Heart right ventricle (tissue), 16 donors: ENCODE data around the gene DNMT3A. TPM values are rescaled to one million over a fixed set of nuclear protein-coding genes. Genes with fewer than 3 reads are reported as not detected.

Experiments
- ATAC-seq, 8 donors: fragments of 200-7000 bp; cut with Tn5 transposase; one replicate each; pipeline ENCODE4 v1.9.1; 2020; ENCODE audit warnings: mild to moderate bottlenecking in 8 of 8, moderate library complexity in 8 of 8, moderate number of reproducible peaks in 1 of 8
- DNase-seq, 2 donors: peaks; one replicate each; pipeline ENCODE4 v3.0.0-alpha.2; 2020
- H3K27ac ChIP-seq, 10 donors: fragments of 200-600 bp; sonication (generic) in 2 of 10; one replicate each; pipeline versions ENCODE4 v1.5.0 to v1.8.0; 2020 to 2022; ENCODE audit warnings: mild to moderate bottlenecking in 3 of 10
- H3K27me3 ChIP-seq, 7 donors: fragments of 200-600 bp; one replicate each; pipeline ENCODE4 v1.8.0; 2021 to 2022; ENCODE audit warnings: mild to moderate bottlenecking in 2 of 7
- H3K36me3 ChIP-seq, 9 donors: fragments of 200-600 bp; sonication (generic) in 1 of 9; one replicate each; pipeline versions ENCODE4 v1.5.0 to v1.8.0; 2020 to 2022; ENCODE audit warnings: mild to moderate bottlenecking in 2 of 9
- H3K4me1 ChIP-seq, 9 donors: fragments of 200-600 bp; sonication (generic) in 1 of 9; one replicate each; pipeline versions ENCODE4 v1.5.0 to v1.8.0; 2020 to 2022; ENCODE audit warnings: mild to moderate bottlenecking in 4 of 9
- H3K4me3 ChIP-seq, 10 donors: fragments of 200-600 bp; sonication (generic) in 2 of 10; one replicate each; pipeline versions ENCODE4 v1.5.0 to v1.8.0; 2020 to 2022; ENCODE audit warnings: mild to moderate bottlenecking in 7 of 10, moderate library complexity in 2 of 10
- H3K9me3 ChIP-seq, 11 donors: fragments of 200-600 bp in 10 of 11; sonication (generic) in 2 of 11; one replicate each; pipeline versions ENCODE4 v1.5.0 to v1.8.0; 2013 to 2022; ENCODE audit warnings: mild to moderate bottlenecking in 2 of 11, control low read depth in 1 of 11, moderate library complexity in 1 of 11
- CTCF ChIP-seq, 9 donors: fragments of 200-600 bp; sonication (generic) in 2 of 9; IDR thresholded peaks; one replicate each; pipeline versions ENCODE4 v1.5.0 to v1.8.0; 2021 to 2022; ENCODE audit warnings: antibody characterized with exemption in 9 of 9, mild to moderate bottlenecking in 5 of 9, moderate library complexity in 1 of 9
- WGBS, 2 donors: extraction: QIAGEN DNeasy Blood & Tissue Kit; methylation state at CpG; one replicate each; pipeline ENCODE4 v1.1.7; 2013; ENCODE audit warnings: inconsistent platforms in 1 of 2; 5-methylcytosine and 5-hydroxymethylcytosine counted together
- intact Hi-C, 10 donors: fragments of 100-400 bp; cut with DNase I; formaldehyde crosslinking; loops; one replicate each; pipeline versions ENCODE4 v1.11.1 to v1.14.2; 2022
- polyA plus RNA-seq, 2 donors: library from polyadenylated mRNA; stranded (reverse); fragments of 200-250 nt; gene quantifications; one replicate each; pipeline ENCODE4 v1.2.3, GENCODE V29; 2013
- total RNA-seq, 10 donors: library from RNA; stranded (reverse); fragmentation: NEBNext Ultra II Directional in 3 of 10; extraction: Animal tissue kit (Norgen Biotek cat#: 25700) in 3 of 10; gene quantifications; one replicate each; pipeline versions ENCODE4 v1.2.1 to v1.2.4, GENCODE V29; 2021 to 2023
- donor health status: Arrhythmogenic right ventricular cardiomyopathy.
- donor health status: ischemic (EF 13 %, LVEDD 7.1; RV severe dilation, severe dysfunction).
- donor health status: healthy with polysubstance abuse.
- donor health status: DM: no; HTN: yes; CAD: no.
- donor health status: DM: no; HTN: no; CAD: no.
- donor health status: ischemic (EF 25% LVEDD 6.9; RV normal size, moderate dysfunction).
- donor health status: ischemic (EF 25% LVEDD 5.7; RV mildly dilated, moderate dysfunction).
- donor health status: healthy.
- donor health status: DM: yes; HTN: yes; CAD: no.
- donor health status: Ischemic cardiomyopathy.
- donor health status: ischemic (EF 35%, LVEDD 5.7; RV mildly dilated, moderate dysfunction).
- donor health status: nonischemic (EF 11% LVEDD 7.7; RV severe dilation, severe dysfunction).
- donor health status: DM: yes; HTN: yes; CAD: no.
- donor health status: PGD.
- donor health status: ischemic (EF 29% LVEDD 5.4; RV normal size, mild dysfunction).
- donor health status: nonischemic (EF 23%, LVEDD 6.1; RV moderate dilation, normal function).

Gene DNMT3A
- total and polyA plus RNA-seq, 12 donors = 4.7 to 23.7 (median 19.3) TPM

- no peaks in the 10 kb centered on the region for H3K9me3 ChIP-seq
- no peak overlapping the region for H3K27ac ChIP-seq
- H3K27me3 ChIP-seq = no peaks in the 10 kb centered on the region
- no peak for TF ChIP-seq CTCF (IDR thresholded peaks at IDR 0.05)
- H3K4me1 ChIP-seq = peaks cover 0 to 11% (median 0%) of the 10 kb centered on the region in 9 donors
- ATAC-seq (no peak), DNase-seq (no peak)
- 99 to 100% methylated on average over 2 of the region's 2 CpGs for WGBS, 2 donors
- H3K4me3 ChIP-seq = no peak overlapping the region
- peaks cover 0 to 74% (median 7%) of the 10 kb centered on the region in 9 donors for H3K36me3 ChIP-seq
- intact Hi-C loops = no loop called here
Observed at GRCh38 chr2:25265802-25266201, 75.9 kb downstream of the DNMT3A start.

GRCh38 chr2:25265001-25265400 is 76.7 kb downstream of the DNMT3A start:
- peaks cover 0 to 75% (median 7%) of the 10 kb centered on the region in 9 donors for H3K36me3 ChIP-seq
- ATAC-seq = no peak

GRCh38 chr2:25262288-25262687 is 79.4 kb downstream of the DNMT3A start:
- H3K27me3 ChIP-seq = no peaks in the 10 kb centered on the region
- peaks cover 3 to 18% (median 8%) of the 10 kb centered on the region in 9 donors for H3K4me1 ChIP-seq
- ATAC-seq (no peak), DNase-seq (no peak)
- H3K27ac ChIP-seq = no peak overlapping the region
- intact Hi-C loops = no loop called here
- no peak for TF ChIP-seq CTCF (IDR thresholded peaks at IDR 0.05)
- WGBS, 2 donors = 89 to 94% methylated on average over 1 of the region's 1 CpG
- H3K36me3 ChIP-seq = peaks cover 0 to 74% (median 5%) of the 10 kb centered on the region in 9 donors
- H3K4me3 ChIP-seq = no peak overlapping the region
- H3K9me3 ChIP-seq = no peaks in the 10 kb centered on the region

More at GRCh38 chr2:25265001-25265400, 76.7 kb downstream of the DNMT3A start:
- Histone ChIP-seq H3K27ac (no peak overlapping the region), H3K27me3 (no peaks in the 10 kb centered on the region), H3K4me3 (no peak overlapping the region), H3K9me3 (no peaks in the 10 kb centered on the region), H3K4me1 (peaks cover 0 to 11% (median 0%) of the 10 kb centered on the region in 9 donors)
- WGBS, 2 donors = 92 to 94% methylated on average over 6 of the region's 6 CpGs
- TF ChIP-seq CTCF (IDR thresholded peaks at IDR 0.05) = no peak
- no peak for DNase-seq
- intact Hi-C loops = no loop called here

GRCh38 chr2:25259737-25260124 is 82.0 kb downstream of the DNMT3A start:
- peaks cover 5 to 24% (median 20%) of the 10 kb centered on the region in 9 donors for H3K4me1 ChIP-seq
- ATAC-seq = no peak
- WGBS, 2 donors = 69 to 84% methylated on average over 7 of the region's 7 CpGs
- DNase-seq = no peak
- no peak overlapping the region for H3K27ac ChIP-seq
- H3K27me3 ChIP-seq = no peaks in the 10 kb centered on the region
- intact Hi-C loops = loop anchor here in 1 of 10 donors (5.0 kb wide), 1 partner anchor 83 kb away; the partner anchor contains the start of gene DNMT3A
- H3K4me3 ChIP-seq = no peak overlapping the region
- peaks cover 0 to 68% (median 19%) of the 10 kb centered on the region in 9 donors for H3K36me3 ChIP-seq
- H3K9me3 ChIP-seq = no peaks in the 10 kb centered on the region
- TF ChIP-seq CTCF (IDR thresholded peaks at IDR 0.05) = no peak
